A673 (cell line): ENCODE data around the gene TMEM121. TPM values are rescaled to one million over a fixed set of nuclear protein-coding genes. Genes with fewer than 3 reads are reported as not detected.

Source experiments
- BruUV-seq: library from RNA; stranded (reverse); fragments of 400-500 nt; replicated peaks from 2 replicates; lab custom pipeline; 2021; lab: Mats Ljungman, UMichigan
- CTCF ChIA-PET: fragments of 300-600 bp; sonication (Branson Sonifier 250); formaldehyde crosslinking; loops from one replicate; lab custom pipeline; 2022; ENCODE audit warnings: antibody characterized with exemption; lab: Charles Lee
- POLR2A ChIA-PET: fragments of 300-600 bp; sonication (Branson Sonifier 250); formaldehyde crosslinking; loops from one replicate; lab custom pipeline; 2022; ENCODE audit warnings: antibody characterized with exemption; ENCODE audit not compliant: low non-redundant PET; lab: Charles Lee
- DNase-seq: peaks from one replicate; pipeline ENCODE4 v3.0.0-alpha.2; 2015; ENCODE audit warnings: low spot score
- H3K27ac ChIP-seq: fragments of 200-600 bp; sonication (generic); 2 replicates; pipeline ENCODE4 v1.5.1; 2016; ENCODE audit warnings: mixed run types, low read depth, mild to moderate bottlenecking, mixed read lengths, antibody characterized with exemption, low read length; ENCODE audit not compliant: poor library complexity, severe bottlenecking
- H3K27me3 ChIP-seq: fragments of 200-600 bp; sonication (generic); replicated peaks from 2 replicates; pipeline ENCODE4 v1.6.1; 2017; ENCODE audit warnings: mixed run types, low read depth, mild to moderate bottlenecking, mixed read lengths, antibody characterized with exemption, low read length; ENCODE audit not compliant: insufficient read depth, poor library complexity
- H3K36me3 ChIP-seq: fragments of 200-600 bp; sonication (generic); 2 replicates; pipeline ENCODE4 v1.6.1; 2016; ENCODE audit warnings: mixed run types, mild to moderate bottlenecking, mixed read lengths, antibody characterized with exemption, low read length; ENCODE audit not compliant: insufficient read depth, poor library complexity, severe bottlenecking
- H3K4me1 ChIP-seq: fragments of 200-600 bp; sonication (generic); 2 replicates; pipeline ENCODE4 v1.6.1; 2017; ENCODE audit warnings: mixed run types, mild to moderate bottlenecking, mixed read lengths, antibody characterized with exemption, low read length; ENCODE audit not compliant: insufficient read depth, poor library complexity, severe bottlenecking
- H3K4me3 ChIP-seq: fragments of 200-600 bp; sonication (generic); 2 replicates; pipeline ENCODE4 v1.5.1; 2016; ENCODE audit warnings: low read depth, mixed run types, mild to moderate bottlenecking, mixed read lengths, low read length; ENCODE audit not compliant: poor library complexity, severe bottlenecking
- H3K9me3 ChIP-seq: fragments of 200-600 bp; sonication (generic); 2 replicates; pipeline ENCODE4 v1.6.1; 2016; ENCODE audit warnings: mixed run types, low read depth, mild to moderate bottlenecking, mixed read lengths, antibody characterized with exemption, low read length; ENCODE audit not compliant: poor library complexity, severe bottlenecking
- CTCF ChIP-seq: fragments of 300-800, 200-600 bp; sonication (generic); conservative IDR thresholded peaks from 2 replicates; pipeline ENCODE4 v1.5.1; 2017; ENCODE audit warnings: low read depth, mild to moderate bottlenecking, antibody characterized with exemption, low read length, moderate library complexity, mixed read lengths
- EZH2 ChIP-seq: fragments of 200-600 bp; sonication (generic); IDR thresholded peaks from 2 replicates; pipeline ENCODE4 v1.6.1; 2017; ENCODE audit warnings: borderline replicate concordance, low read depth, mild to moderate bottlenecking, mixed read lengths, antibody characterized with exemption, low read length; ENCODE audit not compliant: poor library complexity, severe bottlenecking
- intact Hi-C: fragments of 100-400 bp; cut with micrococcal nuclease; formaldehyde crosslinking; loops from one replicate; pipeline ENCODE4 v1.10.0; 2022; ENCODE audit not compliant: unreplicated experiment
- total RNA-seq: library from RNA; stranded (reverse); gene quantifications from 2 replicates; pipeline ENCODE4 v1.2.3, GENCODE V29; 2021

Gene TMEM121
- total RNA-seq, 1 experiment from 2014 or later, result 3.1 TPM

GRCh38 chr14:105531088-105531893, 4.9 kb downstream of the TMEM121 start:
- intact Hi-C loops, result no loop called here
- H3K9me3 ChIP-seq, result no peaks in the 10 kb centered on the region
- ChIA-PET CTCF (interaction anchor here (0.5 kb wide), 2 partner anchors 172 to 510 kb away, joined by 3 to 5 read pairs; no protein-coding TSS in a partner anchor), POLR2A (no interaction called here)
- H3K4me1 ChIP-seq, result peaks cover 15% of the 10 kb centered on the region
- no peaks in the 10 kb centered on the region for H3K27me3 ChIP-seq
- no TSS peak for BruUV-seq
- TF ChIP-seq EZH2 (no peak), CTCF (no peak)
- no peak for DNase-seq
- H3K27ac ChIP-seq, result no peak overlapping the region
- H3K36me3 ChIP-seq, result no peaks in the 10 kb centered on the region
- H3K4me3 ChIP-seq, result no peak overlapping the region

GRCh38 chr14:105531894-105532623, 5.7 kb downstream of the TMEM121 start:
- no peak for TF ChIP-seq EZH2
- no peak for TF ChIP-seq CTCF
- intact Hi-C loops, result no loop called here
- no peak for DNase-seq
- POLR2A ChIA-PET, result no interaction called here
- no peaks in the 10 kb centered on the region for H3K36me3 ChIP-seq
- no TSS peak for BruUV-seq
- H3K27ac ChIP-seq, result no peak overlapping the region
- no peaks in the 10 kb centered on the region for H3K27me3 ChIP-seq
- no peak overlapping the region for H3K4me3 ChIP-seq
- peaks cover 12% of the 10 kb centered on the region for H3K4me1 ChIP-seq
- H3K9me3 ChIP-seq, result no peaks in the 10 kb centered on the region
- CTCF ChIA-PET, result interaction anchor here (0.5 to 1.0 kb wide), 3 partner anchors 161 to 511 kb away, joined by 3 to 5 read pairs (median 3); no protein-coding TSS in a partner anchor

- peak; percentile 40 for TF ChIP-seq CTCF
- TF ChIP-seq EZH2, result no peak
- Histone ChIP-seq H3K4me3 (no peak overlapping the region), H3K4me1 (peaks cover 6% of the 10 kb centered on the region), H3K36me3 (no peaks in the 10 kb centered on the region), H3K27ac (no peak overlapping the region), H3K9me3 (no peaks in the 10 kb centered on the region), H3K27me3 (no peaks in the 10 kb centered on the region)
- intact Hi-C loops, result no loop called here
- BruUV-seq, result no TSS peak
- POLR2A ChIA-PET, result no interaction called here
- DNase-seq, result peak; percentile 32
- CTCF ChIA-PET, result interaction anchor here (1.0 to 1.4 kb wide), 2 partner anchors 93 to 162 kb away, joined by 3 to 4 read pairs; no protein-coding TSS in a partner anchor
These were observed 6.4 kb downstream of the TMEM121 start for GRCh38 chr14:105532735-105533141.
